Measurements from ENCODE around the gene NUP93. TPM values are rescaled to one million over a fixed set of nuclear protein-coding genes. Genes with fewer than 3 reads are reported as not detected.

NUP93 gene
- total and polyA plus RNA-seq, 2 of the 8 experiments (the other 6 are each of a cell fraction or from before 2014, with no cell fraction given) = 147 to 201 TPM

DNA sequence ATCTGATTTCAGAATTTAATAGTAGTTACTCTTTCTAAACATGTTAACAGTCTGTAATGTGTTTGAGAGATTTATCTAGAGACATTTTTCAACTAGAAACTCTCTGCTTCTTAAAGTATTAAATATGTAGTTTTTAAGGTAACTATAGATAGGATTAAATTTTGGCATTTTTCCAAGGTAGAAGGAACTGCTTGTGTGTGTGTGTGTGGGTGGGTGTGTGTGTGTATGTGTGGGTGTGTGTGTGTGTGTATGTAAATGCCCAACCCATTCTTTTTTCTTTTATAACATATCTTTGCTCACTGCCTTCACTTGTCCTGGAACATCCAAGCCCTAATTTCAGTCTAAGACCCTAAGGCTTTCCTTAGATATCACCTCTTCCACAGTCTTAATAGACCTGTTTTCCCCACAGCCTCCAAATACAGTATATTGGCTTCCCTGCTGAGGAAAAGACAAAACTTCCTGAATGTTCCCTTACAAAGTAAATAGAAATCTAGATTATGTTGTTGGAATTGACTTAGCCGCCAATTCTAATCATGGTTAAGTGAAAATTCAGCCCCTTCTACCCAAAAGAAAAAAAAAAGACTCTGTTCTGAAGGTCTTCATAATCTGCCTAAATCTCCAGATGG, 33.5 kb downstream of the NUP93 start (continued):
- TF ChIP-seq CHD7 (IDR thresholded peaks at IDR 0.05; ENCODE audit: insufficient replicate concordance, low read length) = no peak

Data from H1 (cell line).